Transverse colon (tissue), 4 donors: Measurements from ENCODE around the gene LPCAT2. TPM values are rescaled to one million over a fixed set of nuclear protein-coding genes. Genes with fewer than 3 reads are reported as not detected.

Source experiments
- DNase-seq: peaks from one replicate; pipeline ENCODE4 v3.0.0-alpha.2; 2019
- H3K27ac ChIP-seq, 4 donors: fragments of 200-600 bp; sonication (generic); 2 replicates each; pipeline ENCODE4 v1.5.1; 2016 to 2018; ENCODE audit warnings: inconsistent platforms in 4 of 4
- H3K27me3 ChIP-seq: fragments of 200-600 bp; sonication (generic); 2 replicates; pipeline ENCODE4 v1.5.1; 2017; ENCODE audit warnings: inconsistent platforms
- H3K36me3 ChIP-seq, 4 donors: fragments of 200-600 bp; sonication (generic); 2 replicates each; pipeline ENCODE4 v1.5.1; 2017 to 2019; ENCODE audit warnings: inconsistent platforms in 4 of 4
- H3K4me1 ChIP-seq, 4 donors: fragments of 200-600 bp; sonication (generic); 2 replicates each; pipeline ENCODE4 v1.5.1; 2017 to 2020; ENCODE audit warnings: inconsistent platforms in 4 of 4
- H3K4me3 ChIP-seq, 4 donors: fragments of 200-600 bp; sonication (generic); 1 replicate in 1 of 4; 2 replicates in 3 of 4; pipeline versions ENCODE4 v1.5.1 to v1.6.1; 2017 to 2019; ENCODE audit warnings: inconsistent platforms in 4 of 4
- H3K9me3 ChIP-seq, 2 donors: fragments of 200-600 bp; sonication (generic); 2 replicates each; pipeline ENCODE4 v1.5.1; 2017 to 2019; ENCODE audit warnings: inconsistent platforms in 2 of 2
- EP300 ChIP-seq: sonication (generic); formaldehyde crosslinking; IDR thresholded peaks from one replicate; pipeline ENCODE4 v1.6.1; 2017; ENCODE audit warnings: antibody characterized with exemption, low read depth
- POLR2A ChIP-seq: fragments of 450-650 bp; IDR thresholded peaks from one replicate; pipeline ENCODE4 v1.6.1; 2016; ENCODE audit warnings: antibody characterized with exemption, mild to moderate bottlenecking, moderate library complexity
- POLR2AphosphoS5 ChIP-seq, 3 donors: sonication (generic); formaldehyde crosslinking; IDR thresholded peaks; one replicate each; pipeline ENCODE4 v1.6.1; 2016; ENCODE audit warnings: antibody characterized with exemption in 3 of 3
- WGBS, 2 donors: methylation state at CpG; one replicate each; pipeline ENCODE4 v1.1.5; 2018; ENCODE audit warnings: low coverage in 1 of 2; 5-methylcytosine and 5-hydroxymethylcytosine counted together
- in situ Hi-C, 4 donors: fragments of 200-750 bp; cut with MboI; loops; one replicate each; pipeline versions ENCODE4 v1.15.0 to v1.15.1; 2017; ENCODE audit warnings: low sequenced_read_pairs in 3 of 4, low pct_ligation_motif_present in 1 of 4, low pct_unique_long_range_greater_than_20kb in 1 of 4
- intact Hi-C: fragments of 100-400 bp; cut with DNase I; formaldehyde crosslinking; loops from one replicate; pipeline ENCODE4 v1.15.1; 2023; ENCODE audit warnings: low total_unique reads
- total RNA-seq, 4 donors: library from RNA; depleted of rRNA; stranded (reverse); fragments of >200 nt; gene quantifications; one replicate each; pipeline ENCODE4 v1.1.0, GENCODE V29; 2016
- TF ChIP-seq, protein P1 (sequence below), 5 experiments: fragments of 200-600 bp in 3 of 5; fragments of 450-650 bp in 2 of 5; sonication (generic) in 3 of 5; IDR thresholded peaks; 1 replicate in 2 of 5; 2 replicates in 3 of 5; pipeline ENCODE4 v1.5.1; 2016 to 2017; ENCODE audit warnings: antibody characterized with exemption in 5 of 5, inconsistent platforms in 3 of 5, mild to moderate bottlenecking in 2 of 5, moderate library complexity in 1 of 5

Gene LPCAT2
- total RNA-seq, 4 donors from 2014 or later: 1.6 to 11.6 (median 6.2) TPM

DNA sequence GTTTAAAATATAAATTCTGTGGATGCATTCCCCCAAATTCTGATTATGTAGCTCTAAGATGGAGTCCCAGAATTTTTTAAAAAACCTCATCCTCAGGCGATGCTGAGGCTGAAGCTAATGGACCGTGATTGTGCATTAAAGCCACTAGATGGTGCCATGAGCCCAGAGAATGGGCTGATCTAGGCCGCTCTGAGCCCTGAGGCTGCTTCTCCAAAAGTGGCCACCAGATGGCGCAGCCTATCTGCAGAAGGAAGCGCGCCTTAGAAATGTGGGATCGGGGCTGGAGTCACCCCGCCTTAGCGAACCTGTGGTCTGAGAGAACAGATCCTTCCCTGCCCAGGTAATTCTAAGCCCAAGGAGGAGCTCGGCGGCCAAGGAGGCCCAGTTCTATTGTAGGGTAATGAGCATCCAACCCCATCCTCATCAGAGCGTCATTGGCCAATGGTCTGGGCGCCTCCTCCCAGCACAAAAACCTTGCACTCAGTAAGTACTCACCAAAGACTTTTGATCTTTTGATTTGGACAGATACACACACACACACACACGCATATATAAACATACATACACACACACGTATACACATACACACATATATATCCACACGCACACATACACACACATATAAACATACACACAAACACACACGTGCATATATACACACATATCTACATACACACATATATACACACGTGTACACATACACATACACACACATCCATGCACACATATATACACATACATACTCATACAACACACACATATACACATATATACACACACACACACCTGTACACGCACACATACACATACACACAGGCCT lies 43.6 kb upstream of the LPCAT2 start:
- Histone ChIP-seq H3K36me3 (no peaks in the 10 kb centered on the region), H3K4me1 (peaks cover 0 to under 1% (median 0%) of the 10 kb centered on the region in 4 donors), H3K27ac (no peak overlapping the region), H3K4me3 (no peak overlapping the region), H3K27me3 (no peaks in the 10 kb centered on the region), H3K9me3 (no peaks in the 10 kb centered on the region)
- intact Hi-C loops (loop anchor here (1.0 to 5.0 kb wide), 3 partner anchors 77 to 378 kb away; no protein-coding TSS in a partner anchor), in situ Hi-C loops (loop anchor here (5.0 to 25.0 kb wide), 7 partner anchors 80 to 380 kb away; partner anchors contain the start of gene CES1 (in 3 of the 4))
- peak; percentile 91 for DNase-seq
- WGBS, 2 donors: 26 to 44% methylated on average over 9 to 19 of the region's 19 CpGs
- TF ChIP-seq POLR2AphosphoS5 (IDR thresholded peaks at IDR 0.05): no peak
- TF ChIP-seq, protein P1, sequence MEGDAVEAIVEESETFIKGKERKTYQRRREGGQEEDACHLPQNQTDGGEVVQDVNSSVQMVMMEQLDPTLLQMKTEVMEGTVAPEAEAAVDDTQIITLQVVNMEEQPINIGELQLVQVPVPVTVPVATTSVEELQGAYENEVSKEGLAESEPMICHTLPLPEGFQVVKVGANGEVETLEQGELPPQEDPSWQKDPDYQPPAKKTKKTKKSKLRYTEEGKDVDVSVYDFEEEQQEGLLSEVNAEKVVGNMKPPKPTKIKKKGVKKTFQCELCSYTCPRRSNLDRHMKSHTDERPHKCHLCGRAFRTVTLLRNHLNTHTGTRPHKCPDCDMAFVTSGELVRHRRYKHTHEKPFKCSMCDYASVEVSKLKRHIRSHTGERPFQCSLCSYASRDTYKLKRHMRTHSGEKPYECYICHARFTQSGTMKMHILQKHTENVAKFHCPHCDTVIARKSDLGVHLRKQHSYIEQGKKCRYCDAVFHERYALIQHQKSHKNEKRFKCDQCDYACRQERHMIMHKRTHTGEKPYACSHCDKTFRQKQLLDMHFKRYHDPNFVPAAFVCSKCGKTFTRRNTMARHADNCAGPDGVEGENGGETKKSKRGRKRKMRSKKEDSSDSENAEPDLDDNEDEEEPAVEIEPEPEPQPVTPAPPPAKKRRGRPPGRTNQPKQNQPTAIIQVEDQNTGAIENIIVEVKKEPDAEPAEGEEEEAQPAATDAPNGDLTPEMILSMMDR (IDR thresholded peaks at IDR 0.05): peak; percentile 99 to 100 (median 100)

- H3K4me3 ChIP-seq: no peak overlapping the region
- DNase-seq: no peak
- peaks cover 0 to 4% (median 2%) of the 10 kb centered on the region in 4 donors for H3K4me1 ChIP-seq
- intact Hi-C loops: loop anchor here (5.0 kb wide), 2 partner anchors 76 to 236 kb away; no protein-coding TSS in a partner anchor
- no peaks in the 10 kb centered on the region for H3K9me3 ChIP-seq
- TF ChIP-seq EP300 (no peak), POLR2A (no peak), POLR2AphosphoS5 (IDR thresholded peaks at IDR 0.05) (no peak)
- TF ChIP-seq, protein P1 (IDR thresholded peaks at IDR 0.05): no peak
- H3K36me3 ChIP-seq: no peaks in the 10 kb centered on the region
- no peaks in the 10 kb centered on the region for H3K27me3 ChIP-seq
- H3K27ac ChIP-seq: no peak overlapping the region
- 86 to 91% methylated on average over 4 of the region's 4 CpGs for WGBS, 2 donors
- in situ Hi-C loops: loop anchor here (5.0 to 25.0 kb wide), 7 partner anchors 79 to 379 kb away; partner anchors contain the start of gene CES1 (in 3 of the 4)
Measured at GRCh38 chr16:55466209-55466608, 42.7 kb upstream of the LPCAT2 start.

- H3K4me1 ChIP-seq: peaks cover 0 to 5% (median 2%) of the 10 kb centered on the region in 4 donors
- intact Hi-C loops (loop anchor here (5.0 kb wide), 2 partner anchors 74 to 234 kb away; no protein-coding TSS in a partner anchor), in situ Hi-C loops (loop anchor here (5.0 to 25.0 kb wide), 7 partner anchors 77 to 377 kb away; partner anchors contain the start of gene CES1 (in 3 of the 4))
- H3K27ac ChIP-seq: no peak overlapping the region
- no peak for DNase-seq
- WGBS, 2 donors: 81% methylated on average over 3 of the region's 3 CpGs; no CpG with 5 or more reads in 1 of the 2 donors
- TF ChIP-seq, protein P1 (IDR thresholded peaks at IDR 0.05): no peak
- TF ChIP-seq EP300 (no peak), POLR2AphosphoS5 (IDR thresholded peaks at IDR 0.05) (no peak), POLR2A (no peak)
- no peaks in the 10 kb centered on the region for H3K27me3 ChIP-seq
- H3K36me3 ChIP-seq: no peaks in the 10 kb centered on the region
- H3K4me3 ChIP-seq: no peak overlapping the region
- no peaks in the 10 kb centered on the region for H3K9me3 ChIP-seq
Measured at GRCh38 chr16:55467898-55468297, 41.0 kb upstream of the LPCAT2 start.

GRCh38 chr16:55468352-55468990 lies 40.4 kb upstream of the LPCAT2 start:
- H3K4me1 ChIP-seq: peaks cover 0 to 5% (median 2%) of the 10 kb centered on the region in 4 donors
- 79% methylated on average over 7 of the region's 7 CpGs; no CpG with 5 or more reads in 1 of the 2 donors for whole genome bisulfite sequencing, 2 donors
- DNase-seq: no peak
- no peak overlapping the region for H3K4me3 ChIP-seq
- H3K9me3 ChIP-seq: no peaks in the 10 kb centered on the region
- no peak overlapping the region for H3K27ac ChIP-seq
- in situ Hi-C loops: loop anchor here (5.0 to 25.0 kb wide), 7 partner anchors 76 to 376 kb away; partner anchors contain the start of gene CES1 (in 3 of the 4)
- TF ChIP-seq POLR2AphosphoS5 (IDR thresholded peaks at IDR 0.05) (no peak), EP300 (no peak)
- intact Hi-C loops: loop anchor here (5.0 kb wide), 2 partner anchors 74 to 234 kb away; no protein-coding TSS in a partner anchor
- no peaks in the 10 kb centered on the region for H3K27me3 ChIP-seq
- no peaks in the 10 kb centered on the region for H3K36me3 ChIP-seq
